Measurements from ENCODE around the gene MTOR. TPM values are rescaled to one million over a fixed set of nuclear protein-coding genes. Genes with fewer than 3 reads are reported as not detected.

Gene MTOR
- total and polyA plus RNA-seq, 2 donors (not counting 3 experiments of a cell fraction or from before 2014, with no cell fraction given): 33.5 to 50.4 TPM

GRCh38 chr1:11156963-11157362, 105.4 kb downstream of the MTOR start:
- FAIRE-seq: no peak
- Histone ChIP-seq H3K4me3 (replicated peaks in 1 of 3; ENCODE audit: insufficient read depth in 1 of 3, low read depth in 1 of 3, low read length in 3 of 3) (no peak overlapping the region), H3K9me3 (replicated peaks; ENCODE audit: control insufficient read depth, insufficient read depth, low read length) (no peaks in the 10 kb centered on the region), H3K9ac (replicated peaks; ENCODE audit: extremely low read depth, insufficient read depth, low read length) (no peak overlapping the region), H3K27me3 (ENCODE audit: control insufficient read depth in 2 of 2, insufficient read depth in 2 of 2, low read length in 2 of 2) (no peaks in the 10 kb centered on the region), H3K27ac (ENCODE audit: insufficient read depth, low read depth, low read length) (no peak overlapping the region), H4K20me1 (replicated peaks; ENCODE audit: control insufficient read depth, extremely low read depth, insufficient read depth, low read length) (no peaks in the 10 kb centered on the region), H3K4me1 (ENCODE audit: control insufficient read depth, extremely low read depth, insufficient read depth, low read length) (peaks cover 3% of the 10 kb centered on the region), H3K36me3 (ENCODE audit: control insufficient read depth in 2 of 2, extremely low read depth in 1 of 2, insufficient read depth in 2 of 2, low read length in 2 of 2) (peaks cover 0 to 15% of the 10 kb centered on the region in 2 experiments), H3K9me1 (replicated peaks; ENCODE audit: control insufficient read depth, extremely low read depth, insufficient read depth, low read length) (no peaks in the 10 kb centered on the region), H3K4me2 (ENCODE audit: insufficient read depth, low read length) (no peak overlapping the region), H2AFZ (ENCODE audit: low read depth, low read length) (no peak overlapping the region), H3K79me2 (ENCODE audit: control insufficient read depth, insufficient read depth, low read length) (no peaks in the 10 kb centered on the region)
- TF ChIP-seq EZH2 (IDR thresholded peaks at IDR 0.05; ENCODE audit: borderline replicate concordance, low read depth, low read length, severe bottlenecking): no peak
- no peak for TF ChIP-seq POLR2AphosphoS5 (IDR thresholded peaks at IDR 0.05; ENCODE audit: insufficient read depth, low read depth, low read length)
- TF ChIP-seq JUN (IDR thresholded peaks at IDR 0.05; ENCODE audit: borderline replicate concordance, insufficient read depth, insufficient read length, low read depth): no peak
- TF ChIP-seq CTCF (IDR thresholded peaks at IDR 0.05; ENCODE audit: extremely low read depth in 1 of 2, insufficient read depth in 1 of 2, low read depth in 1 of 2, low read length in 2 of 2): no peak
- no peak for TF ChIP-seq MYC (IDR thresholded peaks at IDR 0.05; ENCODE audit: low read depth, low read length)
- TF ChIP-seq FOS (IDR thresholded peaks at IDR 0.05; ENCODE audit: borderline replicate concordance, insufficient read depth, low read length): no peak
- TF ChIP-seq GATA2 (IDR thresholded peaks at IDR 0.05; ENCODE audit: insufficient read depth, insufficient read length, low read depth, low read length): no peak
- TF ChIP-seq POLR2A (IDR thresholded peaks at IDR 0.05; ENCODE audit: low read depth, low read length): no peak
- no peak for TF ChIP-seq MAX (IDR thresholded peaks at IDR 0.05; ENCODE audit: insufficient read depth, insufficient read length)
- BruUV-seq (replicated peaks): no TSS peak
- dilution Hi-C loops (cut with MboI; ENCODE audit: extremely low pct_ligation_motif_present, low sequenced_read_pairs): no loop called here
- DNase-seq (ENCODE audit: low read depth, low spot score): no peak
- intact Hi-C loops (cut with micrococcal nuclease): no loop called here
- POLR2A ChIA-PET: no interaction called here
- CTCF ChIA-PET: no interaction called here

Measured in endothelial cell of umbilical vein (primary cell).